NCI-H146 (cell line): ENCODE results near the gene RUNDC3A.
A peak's percentile ranks its signal among the peaks of the same experiment; 100 is the strongest.
"Not testable (repeated sequence)": the region's sequence is repeated elsewhere in the genome, so short reads cannot be mapped to it uniquely, and the experiment has no call there.

Source experiments
- DNase-seq: peaks from one replicate; lab custom pipeline; 2025; lab: John Stamatoyannopoulos, UW

Gene RUNDC3A

DNA sequence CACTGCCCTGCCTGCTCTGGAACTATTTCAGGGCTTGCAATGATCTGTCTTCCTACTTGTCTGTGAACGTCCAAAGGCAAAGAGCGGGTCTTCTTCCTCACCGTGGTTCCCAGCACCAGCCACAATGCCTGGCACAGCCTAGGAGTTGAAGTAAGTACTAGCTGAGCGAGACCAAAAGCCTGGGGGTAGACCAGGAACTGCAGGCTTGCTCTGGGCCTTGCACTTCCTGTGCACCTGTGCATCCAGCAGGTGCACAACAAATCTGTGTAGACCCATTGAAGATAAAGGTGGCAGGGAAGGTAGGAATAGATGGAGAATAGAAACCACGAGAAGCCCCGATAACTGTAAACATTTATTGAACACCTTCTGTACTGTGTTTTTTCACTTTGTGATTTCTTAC is 50.6 kb downstream of the RUNDC3A start:
- DNase-seq: no peak

GRCh38 chr17:44359458-44360143 is 51.2 kb downstream of the RUNDC3A start:
- DNase-seq: no peak

DNA sequence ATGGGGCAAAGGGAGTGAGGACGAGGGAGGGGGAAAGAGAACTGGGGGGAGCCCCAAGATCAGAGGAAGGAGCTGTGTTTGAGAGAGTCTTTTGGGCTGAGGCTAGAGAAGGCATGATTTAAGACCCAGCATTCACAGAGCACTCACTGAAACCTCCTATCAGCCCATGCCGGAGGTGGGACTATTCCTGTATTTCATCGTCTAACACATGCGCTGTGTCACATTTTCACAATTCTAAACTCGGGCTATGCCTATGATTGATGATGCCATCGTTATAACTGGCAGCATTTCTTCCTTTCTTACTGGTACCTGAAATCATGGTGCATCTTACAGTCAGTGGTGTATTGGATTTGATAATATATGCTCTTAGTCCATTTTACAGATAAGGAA is 51.7 kb downstream of the RUNDC3A start:
- DNase-seq: no peak

DNA sequence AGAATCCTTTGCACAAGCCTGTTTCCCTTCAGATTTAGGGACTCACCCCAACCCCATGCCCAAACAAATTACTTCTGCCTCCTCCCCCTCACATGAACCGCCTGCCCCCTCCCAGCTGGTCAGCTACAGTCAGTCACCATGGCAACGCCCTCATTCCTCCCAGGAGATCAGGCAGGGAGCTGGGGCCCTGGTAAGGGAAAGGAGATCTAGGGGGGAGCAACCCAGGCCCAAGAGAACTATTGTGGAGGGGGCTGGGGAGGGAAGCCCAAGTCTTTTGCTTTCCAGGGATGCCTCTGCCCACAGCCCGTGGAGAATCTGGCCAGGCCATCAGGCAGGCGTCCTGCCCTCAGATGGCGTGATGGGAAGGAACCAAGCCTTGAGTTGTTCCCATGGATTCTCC is 52.4 kb downstream of the RUNDC3A start:
- peak; percentile 35 for DNase-seq

- peak; percentile 49 for DNase-seq
Measured at GRCh38 chr17:44361292-44362260, 53.2 kb downstream of the RUNDC3A start.

GRCh38 chr17:44362459-44362948 is 54.1 kb downstream of the RUNDC3A start:
- no peak for DNase-seq

DNA sequence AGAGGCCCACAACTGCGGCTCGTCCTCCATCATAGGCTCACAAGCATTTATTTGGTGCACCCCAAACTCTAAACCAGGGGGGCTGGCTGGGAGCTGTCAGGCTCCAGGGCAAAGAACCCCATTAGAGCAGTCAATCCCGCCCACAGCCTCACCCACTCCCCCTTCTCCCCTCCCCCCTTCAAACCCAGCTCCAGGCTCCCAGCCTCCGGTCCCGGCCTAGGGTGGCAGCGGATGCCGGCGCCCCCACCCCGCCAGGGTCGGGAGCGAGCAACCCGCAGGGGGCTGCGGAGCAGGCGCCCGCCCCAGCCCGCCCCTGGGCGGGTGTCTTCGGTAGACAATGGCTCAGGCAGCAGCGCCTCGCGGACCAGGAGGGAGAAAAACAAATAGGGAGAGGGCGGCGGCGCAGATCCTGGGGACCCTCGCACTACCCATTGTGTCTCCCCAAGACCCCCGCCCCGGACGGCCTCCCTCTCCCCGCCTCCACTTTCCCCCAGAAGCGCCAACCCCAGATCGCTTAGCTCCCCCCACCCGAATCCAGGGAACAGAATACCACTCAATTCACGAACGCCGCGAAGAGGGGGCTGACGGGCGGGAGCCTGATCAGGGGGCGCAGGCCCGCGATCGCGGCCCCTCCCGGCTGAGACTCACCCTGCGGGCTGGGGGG is 54.7 kb downstream of the RUNDC3A start:
- DNase-seq: peak; percentile 69

DNA sequence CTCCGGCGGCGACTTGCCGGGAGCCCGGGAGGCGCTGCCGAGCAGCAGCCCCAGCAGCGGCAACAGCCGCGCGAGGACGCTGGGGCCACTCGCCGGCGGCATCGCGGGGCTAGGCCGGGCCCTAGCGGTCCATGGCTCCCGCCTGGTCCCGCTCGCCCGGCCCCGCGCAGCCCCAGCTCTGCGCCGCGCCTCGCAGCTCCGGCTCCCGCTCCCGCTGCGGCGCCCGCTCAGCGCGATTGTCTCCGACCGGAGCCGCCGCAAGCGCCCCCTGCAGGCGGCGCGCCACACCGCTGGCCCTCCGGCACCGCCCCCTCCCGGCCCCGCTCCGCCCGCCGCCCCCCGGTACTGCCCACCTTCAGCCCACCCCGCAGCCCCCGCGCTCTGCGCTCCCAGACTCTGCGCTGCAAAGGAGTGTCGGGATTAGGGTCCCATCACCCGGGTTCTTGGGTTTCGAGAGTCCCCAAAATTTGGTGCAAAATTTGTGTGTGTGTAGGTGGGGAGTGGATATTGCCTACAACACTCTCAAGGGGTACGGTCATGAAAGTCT is 55.3 kb downstream of the RUNDC3A start, which contains the start of gene FAM171A2:
Gene FAM171A2, minus strand, starts transcription at position 241 of the 547 bp plus-strand sequence. Its CDS starts 139 bp downstream, at position 102.
- peak; percentile 63 for DNase-seq

DNA sequence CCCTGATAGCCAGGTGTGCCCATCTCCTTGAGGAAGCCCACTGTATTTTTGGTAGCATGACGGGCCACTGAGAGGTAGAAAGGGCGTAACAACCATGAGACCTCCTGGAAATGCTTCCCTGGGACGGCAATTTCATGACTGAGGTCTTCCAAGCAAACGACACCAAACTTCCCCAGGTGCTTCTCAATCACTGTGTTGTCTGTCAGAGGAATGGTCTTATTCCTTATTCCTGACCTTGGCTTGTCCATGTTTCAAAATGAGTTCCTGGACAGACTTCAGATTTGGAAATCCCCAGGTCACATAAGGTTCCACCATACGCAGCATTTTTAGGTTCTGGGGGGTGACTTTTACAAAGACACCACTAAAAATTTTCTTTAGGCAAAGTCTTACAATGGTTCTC is 56.6 kb downstream of the RUNDC3A start:
- DNase-seq: not testable (repeated sequence)

DNA sequence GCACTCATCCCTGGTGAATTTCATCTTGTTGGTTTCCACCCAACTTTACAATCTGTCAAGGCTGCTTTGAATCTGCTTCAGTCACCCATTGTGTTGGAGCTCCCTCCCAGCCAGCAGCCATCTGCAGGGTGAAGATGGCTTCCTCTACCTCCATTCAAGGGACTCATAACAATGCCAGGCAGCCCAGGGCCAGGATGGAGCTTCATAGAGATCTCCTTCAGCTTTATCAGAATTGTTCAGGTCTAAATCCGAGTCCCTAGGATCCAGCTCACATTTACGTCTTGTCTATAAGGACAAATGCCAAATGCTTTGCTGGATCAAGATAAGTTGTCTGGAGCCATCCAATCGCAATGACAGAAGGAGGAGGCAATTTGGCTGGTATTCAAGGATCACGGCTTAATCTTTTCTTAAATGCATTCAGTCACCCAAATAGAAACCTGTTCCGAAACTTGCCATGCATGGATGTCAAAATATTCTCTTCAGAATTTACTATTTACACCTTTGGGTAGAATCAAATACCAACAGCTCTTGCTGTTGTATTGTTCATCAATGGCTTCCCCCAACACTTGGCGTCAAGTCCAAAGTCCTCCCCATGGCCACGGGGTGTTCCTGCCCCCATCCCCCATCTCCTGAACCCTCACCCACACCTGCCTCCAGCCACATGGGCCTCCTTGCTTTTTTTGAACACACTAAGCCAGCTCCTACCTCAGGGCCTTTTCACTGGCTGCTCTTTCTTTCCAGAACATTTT is 59.0 kb downstream of the RUNDC3A start:
- DNase-seq: no peak
